HG02852 (cell line): Measurements from ENCODE around the gene KRT75.

Experiments used
- ATAC-seq: cut with Tn5 transposase; IDR thresholded peaks from one replicate; pipeline ENCODE4 v1.9.1; 2021; ENCODE audit warnings: mild to moderate bottlenecking, moderate library complexity; ENCODE audit not compliant: unreplicated experiment

Gene KRT75

GRCh38 chr12:52394836-52395405, 39.2 kb downstream of the KRT75 start:
- no peak for ATAC-seq

GRCh38 chr12:52392465-52393007, 41.6 kb downstream of the KRT75 start:
- no peak for ATAC-seq

- ATAC-seq: no peak
Observed at GRCh38 chr12:52391618-52392002, 42.6 kb downstream of the KRT75 start.

- ATAC-seq: no peak
Observed at GRCh38 chr12:52390739-52391617, 43.2 kb downstream of the KRT75 start.

GRCh38 chr12:52389313-52390207, 44.6 kb downstream of the KRT75 start:
- no peak for ATAC-seq

GRCh38 chr12:52387859-52388258, 46.3 kb downstream of the KRT75 start:
- no peak for ATAC-seq

- no peak for ATAC-seq
Observed at GRCh38 chr12:52385226-52385702, 48.9 kb downstream of the KRT75 start, which contains the start of gene KRT84. TSS of gene KRT84 (minus strand) at chr12:52385652. CDS start at chr12:52385585, 67 bp downstream.

GRCh38 chr12:52383331-52383730, 50.8 kb downstream of the KRT75 start:
- ATAC-seq: no peak

- no peak for ATAC-seq
Observed at GRCh38 chr12:52382854-52383253, 51.3 kb downstream of the KRT75 start.

GRCh38 chr12:52381206-52381605, 53.0 kb downstream of the KRT75 start:
- no peak for ATAC-seq

- no peak for ATAC-seq
Observed at GRCh38 chr12:52380271-52380694, 53.9 kb downstream of the KRT75 start.

- no peak for ATAC-seq
Observed at GRCh38 chr12:52379536-52379935, 54.6 kb downstream of the KRT75 start.

GRCh38 chr12:52378091-52378490, 56.1 kb downstream of the KRT75 start:
- ATAC-seq: no peak

GRCh38 chr12:52377266-52377665, 56.9 kb downstream of the KRT75 start:
- ATAC-seq: no peak
